ENCODE data around the gene VWA3B.

- TF ChIP-seq EZH2 (IDR thresholded peaks at IDR 0.05; ENCODE audit: insufficient read depth, poor library complexity, severe bottlenecking) (no peak), EZH2phosphoT487 (IDR thresholded peaks at IDR 0.05; ENCODE audit: insufficient read depth, low read depth) (no peak)
Measured at GRCh38 chr2:98329549-98329948, 242.6 kb downstream of the VWA3B start.
